OCI-LY1 (cell line): ENCODE results near the gene KLRC1.

Source experiments
- EZH2 ChIP-seq: fragments of 200-600 bp; sonication (generic), shearing (Covaris generic); IDR thresholded peaks from 2 replicates; pipeline ENCODE4 v1.8.0; 2017; ENCODE audit warnings: borderline replicate concordance, mixed run types, mild to moderate bottlenecking, antibody characterized with exemption, low read length, moderate library complexity, mixed read lengths
- TF ChIP-seq, protein P1 (sequence below): fragments of 200-600 bp; sonication (generic), shearing (Covaris generic); IDR thresholded peaks from 2 replicates; pipeline ENCODE4 v1.5.1; 2017; ENCODE audit warnings: mild to moderate bottlenecking, antibody characterized with exemption, low read length, moderate library complexity, mixed read lengths

- TF ChIP-seq, protein P1, sequence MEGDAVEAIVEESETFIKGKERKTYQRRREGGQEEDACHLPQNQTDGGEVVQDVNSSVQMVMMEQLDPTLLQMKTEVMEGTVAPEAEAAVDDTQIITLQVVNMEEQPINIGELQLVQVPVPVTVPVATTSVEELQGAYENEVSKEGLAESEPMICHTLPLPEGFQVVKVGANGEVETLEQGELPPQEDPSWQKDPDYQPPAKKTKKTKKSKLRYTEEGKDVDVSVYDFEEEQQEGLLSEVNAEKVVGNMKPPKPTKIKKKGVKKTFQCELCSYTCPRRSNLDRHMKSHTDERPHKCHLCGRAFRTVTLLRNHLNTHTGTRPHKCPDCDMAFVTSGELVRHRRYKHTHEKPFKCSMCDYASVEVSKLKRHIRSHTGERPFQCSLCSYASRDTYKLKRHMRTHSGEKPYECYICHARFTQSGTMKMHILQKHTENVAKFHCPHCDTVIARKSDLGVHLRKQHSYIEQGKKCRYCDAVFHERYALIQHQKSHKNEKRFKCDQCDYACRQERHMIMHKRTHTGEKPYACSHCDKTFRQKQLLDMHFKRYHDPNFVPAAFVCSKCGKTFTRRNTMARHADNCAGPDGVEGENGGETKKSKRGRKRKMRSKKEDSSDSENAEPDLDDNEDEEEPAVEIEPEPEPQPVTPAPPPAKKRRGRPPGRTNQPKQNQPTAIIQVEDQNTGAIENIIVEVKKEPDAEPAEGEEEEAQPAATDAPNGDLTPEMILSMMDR = no peak
- TF ChIP-seq EZH2 = no peak
Measured at GRCh38 chr12:10498042-10498441, 44.9 kb upstream of the KLRC1 start.
